Ovary (tissue), 3 donors: Measurements from ENCODE around the gene BHLHE41.

Experiments
- CTCF ChIP-seq, 3 donors: fragments of 450-650 bp in 2 of 3; fragments of 200-600 bp in 1 of 3; IDR thresholded peaks; one replicate each; pipeline versions ENCODE4 v1.5.1 to v1.8.0; 2016 to 2022; ENCODE audit warnings: antibody characterized with exemption in 3 of 3, mild to moderate bottlenecking in 1 of 3
- POLR2A ChIP-seq: fragments of 450-650 bp; IDR thresholded peaks from one replicate; pipeline ENCODE4 v1.6.1; 2017; ENCODE audit warnings: antibody characterized with exemption, mild to moderate bottlenecking, moderate library complexity
- donor health status: DM: no; HTN: no; CAD: no.

- TF ChIP-seq CTCF (IDR thresholded peaks at IDR 0.05) = no peak
- TF ChIP-seq POLR2A = no peak
Measured at GRCh38 chr12:26152507-26153102, 27.8 kb upstream of the BHLHE41 start.
